Measurements from ENCODE around the gene JAK1. TPM values are rescaled to one million over a fixed set of nuclear protein-coding genes. Genes with fewer than 3 reads are reported as not detected.

JAK1 gene
- total and polyA plus RNA-seq, 10 of the 15 experiments (the other 5 are each of a cell fraction or from before 2014, with no cell fraction given): 9.6 to 45.5 (median 35.7) TPM

- POLR2A ChIA-PET: interaction anchor here (0.9 kb wide), 1 partner anchor 76 kb away, joined by 8 read pairs; no protein-coding TSS in a partner anchor
- Histone ChIP-seq H3K4me1 (ENCODE audit: control insufficient read depth, insufficient read depth, low read length) (peaks cover 60% of the 10 kb centered on the region), H3K79me2 (ENCODE audit: control insufficient read depth, insufficient read depth, low read length) (peaks cover 33% of the 10 kb centered on the region), H3K9ac (ENCODE audit: control insufficient read depth, insufficient read depth, low read length) (no peak overlapping the region), H3K4me3 (no peak overlapping the region), H3K27ac (ENCODE audit: control insufficient read depth, insufficient read depth) (no peak overlapping the region), H3K36me3 (ENCODE audit: control insufficient read depth in 2 of 2, insufficient read depth in 2 of 2, low read length in 1 of 2) (no peaks in the 10 kb centered on the region), H3K27me3 (replicated peaks in 1 of 2; ENCODE audit: control insufficient read depth in 2 of 2, insufficient read depth in 2 of 2, low read length in 1 of 2) (no peaks in the 10 kb centered on the region), H3K4me2 (ENCODE audit: control insufficient read depth, insufficient read depth) (no peak overlapping the region), H4K20me1 (ENCODE audit: control insufficient read depth, insufficient read depth) (no peaks in the 10 kb centered on the region), H2AFZ (ENCODE audit: control insufficient read depth, low read depth, low read length) (no peak overlapping the region), H3K9me3 (replicated peaks; ENCODE audit: control insufficient read depth, insufficient read depth, low read length) (no peaks in the 10 kb centered on the region)
- RAD21 ChIA-PET (ENCODE audit: unreplicated experiment): no interaction called here
- intact Hi-C loops (cut with micrococcal nuclease; ENCODE audit: unreplicated experiment): loop anchor here (2.0 kb wide), 1 partner anchor 67 kb away; no protein-coding TSS in a partner anchor
- in situ Hi-C loops (cut with MboI): no loop called here
- TF ChIP-seq STAT1 (conservative IDR thresholded peaks at IDR 0.05): no peak
- no peak for TF ChIP-seq SIX5 (IDR thresholded peaks at IDR 0.05; ENCODE audit: low read depth, low read length, severe bottlenecking)
- no peak for TF ChIP-seq ZNF384 (IDR thresholded peaks at IDR 0.05; ENCODE audit: borderline replicate concordance, low read depth, low read length)
- ATAC-seq: no peak
- CTCF ChIA-PET: interaction anchor here (1.1 kb wide), 1 partner anchor 9 kb away, joined by 3 read pairs; no protein-coding TSS in a partner anchor
- SMC1A ChIA-PET (ENCODE audit: uncharacterized antibody, unreplicated experiment): interaction anchor here (1.1 to 3.7 kb wide), 3 partner anchors 10 to 27 kb away, joined by 3 to 17 read pairs (median 3); no protein-coding TSS in a partner anchor
- BruUV-seq (replicated peaks): no TSS peak
- no peak for FAIRE-seq
- 83% methylated on average over 4 of the region's 4 CpGs for WGBS (ENCODE audit: insufficient coverage, insufficient replicate concordance, low lambda C conversion rate, missing lambda C conversion rate)
- DNase-seq (ENCODE audit: low read depth, low spot score): no peak
Observed at GRCh38 chr1:64893921-64894320, 72.4 kb downstream of the JAK1 start.

- no peak for FAIRE-seq
- Histone ChIP-seq H3K4me3 (0 out of 2 replicates have a peak overlapping the region, but pooled peaks have one; percentile 19), H3K4me1 (ENCODE audit: control insufficient read depth, insufficient read depth, low read length) (peaks cover 54% of the 10 kb centered on the region), H3K27ac (ENCODE audit: control insufficient read depth, insufficient read depth) (peak overlapping the region; percentile 7; the same call in 1 of the 2 replicates), H3K9me3 (replicated peaks; ENCODE audit: control insufficient read depth, insufficient read depth, low read length) (no peaks in the 10 kb centered on the region), H3K27me3 (replicated peaks in 1 of 2; ENCODE audit: control insufficient read depth in 2 of 2, insufficient read depth in 2 of 2, low read length in 1 of 2) (no peaks in the 10 kb centered on the region), H3K79me2 (ENCODE audit: control insufficient read depth, insufficient read depth, low read length) (peaks cover 36% of the 10 kb centered on the region), H3K36me3 (ENCODE audit: control insufficient read depth in 2 of 2, insufficient read depth in 2 of 2, low read length in 1 of 2) (no peaks in the 10 kb centered on the region), H2AFZ (ENCODE audit: control insufficient read depth, low read depth, low read length) (no peak overlapping the region), H4K20me1 (ENCODE audit: control insufficient read depth, insufficient read depth) (no peaks in the 10 kb centered on the region), H3K9ac (ENCODE audit: control insufficient read depth, insufficient read depth, low read length) (no peak overlapping the region), H3K4me2 (ENCODE audit: control insufficient read depth, insufficient read depth) (peak overlapping the region; percentile 39; the same call in 1 of the 2 replicates)
- WGBS (ENCODE audit: insufficient coverage, insufficient replicate concordance, low lambda C conversion rate, missing lambda C conversion rate): 65% methylated on average over 5 of the region's 5 CpGs
- in situ Hi-C loops (cut with MboI): no loop called here
- RAD21 ChIA-PET (ENCODE audit: unreplicated experiment): interaction anchor here (0.5 kb wide), 1 partner anchor 160 kb away, joined by 3 read pairs; no protein-coding TSS in a partner anchor
- CTCF ChIA-PET: no interaction called here
- POLR2A ChIA-PET: interaction anchor here (0.9 kb wide), 1 partner anchor 77 kb away, joined by 8 read pairs; no protein-coding TSS in a partner anchor
- ATAC-seq: peak; percentile 35
- BruUV-seq (replicated peaks): no TSS peak
- intact Hi-C loops (cut with micrococcal nuclease; ENCODE audit: unreplicated experiment): no loop called here
- no peak for DNase-seq (ENCODE audit: low read depth, low spot score)
- SMC1A ChIA-PET (ENCODE audit: uncharacterized antibody, unreplicated experiment): interaction anchor here (1.0 to 3.7 kb wide), 5 partner anchors 11 to 28 kb away, joined by 3 to 17 read pairs (median 3); no protein-coding TSS in a partner anchor
- peak; percentile 21 for TF ChIP-seq BCL3 (IDR thresholded peaks at IDR 0.05; ENCODE audit: borderline replicate concordance, insufficient read depth, low read depth, low read length, poor library complexity, severe bottlenecking)
- TF ChIP-seq CHD1 (IDR thresholded peaks at IDR 0.05; ENCODE audit: low read depth, low read length): no peak
- no peak for TF ChIP-seq NBN (IDR thresholded peaks at IDR 0.05)
- TF ChIP-seq TCF12 (IDR thresholded peaks at IDR 0.05; ENCODE audit: low read depth, low read length): 0 out of 2 replicates have a peak, but pooled peaks have one; percentile 57
- TF ChIP-seq SRF (IDR thresholded peaks at IDR 0.05; ENCODE audit: low read depth in 2 of 2, low read length in 2 of 2): no peak
- TF ChIP-seq ZNF217 (IDR thresholded peaks at IDR 0.05): no peak
- no peak for TF ChIP-seq MYB (IDR thresholded peaks at IDR 0.05; ENCODE audit: borderline replicate concordance, low read depth, low read length)
- no peak for TF ChIP-seq KLF5 (IDR thresholded peaks at IDR 0.05; ENCODE audit: partially characterized antibody)
- TF ChIP-seq ATF2 (IDR thresholded peaks at IDR 0.05; ENCODE audit: low read length): peak; percentile 61; the same call in 1 of the 2 replicates
- no peak for TF ChIP-seq FOXK2 (IDR thresholded peaks at IDR 0.05)
Observed at GRCh38 chr1:64892576-64893573, 73.5 kb downstream of the JAK1 start.
